ENCODE results near the gene LILRA5. TPM values are rescaled to one million over a fixed set of nuclear protein-coding genes. Genes with fewer than 3 reads are reported as not detected.
"Not testable (repeated sequence)": the region's sequence is repeated elsewhere in the genome, so short reads cannot be mapped to it uniquely, and the experiment has no call there.

LILRA5 gene
- total RNA-seq, 1 donor from 2014 or later, result not detected

DNA sequence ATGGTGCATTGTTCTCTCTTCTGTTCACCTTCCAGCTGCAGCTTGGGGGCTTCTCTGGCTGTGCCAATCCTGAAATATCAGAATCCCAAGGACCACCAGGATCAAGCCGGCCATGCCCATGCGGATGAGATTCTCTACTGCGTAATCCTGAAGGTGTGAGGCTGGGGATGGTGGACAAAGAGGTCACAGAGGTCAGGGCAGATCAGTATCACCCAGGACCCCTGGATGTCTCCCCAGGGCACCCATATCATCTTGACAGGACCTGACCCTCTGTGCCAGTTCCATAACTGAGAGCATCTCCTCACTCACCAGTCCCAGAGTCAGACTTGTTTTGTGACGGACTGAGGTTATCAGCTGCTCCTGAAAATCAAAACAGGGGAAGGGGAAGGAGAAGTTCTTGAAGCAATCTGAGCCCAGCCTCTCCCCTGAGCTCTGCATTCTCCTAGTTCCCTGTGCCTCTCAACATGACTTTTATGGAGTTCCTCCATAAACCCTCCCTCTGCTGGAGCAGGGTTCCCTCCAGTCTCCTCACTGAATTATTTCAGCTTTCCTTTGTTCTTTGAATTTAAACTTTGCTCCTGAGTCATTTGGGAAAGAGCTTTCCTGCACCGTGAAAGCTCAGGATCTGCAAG is 5.5 kb downstream of the LILRA5 start:
- intact Hi-C loops (cut with micrococcal nuclease), result no loop called here

GRCh38 chr19:54305141-54305540 is 7.8 kb downstream of the LILRA5 start:
- intact Hi-C loops (cut with micrococcal nuclease), result no loop called here

- intact Hi-C loops (cut with micrococcal nuclease), result no loop called here
Observed at GRCh38 chr19:54302257-54302656, 10.7 kb downstream of the LILRA5 start.

- intact Hi-C loops (cut with micrococcal nuclease), result loop anchor here (5.0 kb wide), 1 partner anchor 333 kb away; the partner anchor contains the start of gene LILRB1
Observed at GRCh38 chr19:54299515-54299914, 13.5 kb downstream of the LILRA5 start.

DNA sequence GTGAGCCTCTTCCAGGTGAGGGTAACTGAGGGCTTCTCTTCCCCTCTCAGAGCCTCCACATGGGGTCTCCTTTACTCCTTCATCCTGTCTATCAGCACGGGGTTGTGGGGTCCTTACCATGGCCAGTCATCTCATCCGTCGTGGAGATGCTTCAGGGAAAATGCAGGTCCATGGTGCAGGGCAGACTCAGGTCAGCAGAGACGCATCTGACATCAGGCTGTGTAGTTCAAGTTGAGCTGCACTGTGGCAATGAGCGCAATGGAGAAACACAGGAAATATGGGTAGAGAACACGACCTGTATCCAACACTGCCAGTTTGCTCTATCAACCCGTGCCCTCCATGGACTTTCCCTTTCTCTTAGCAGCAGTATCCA is 13.9 kb downstream of the LILRA5 start:
- intact Hi-C loops (cut with micrococcal nuclease), result loop anchor here (5.0 kb wide), 1 partner anchor 333 kb away; the partner anchor contains the start of gene LILRB1

- intact Hi-C loops (cut with micrococcal nuclease), result loop anchor here (5.0 kb wide), 1 partner anchor 334 kb away; the partner anchor contains the start of gene LILRB1
Observed at GRCh38 chr19:54298357-54299125, 14.4 kb downstream of the LILRA5 start.

DNA sequence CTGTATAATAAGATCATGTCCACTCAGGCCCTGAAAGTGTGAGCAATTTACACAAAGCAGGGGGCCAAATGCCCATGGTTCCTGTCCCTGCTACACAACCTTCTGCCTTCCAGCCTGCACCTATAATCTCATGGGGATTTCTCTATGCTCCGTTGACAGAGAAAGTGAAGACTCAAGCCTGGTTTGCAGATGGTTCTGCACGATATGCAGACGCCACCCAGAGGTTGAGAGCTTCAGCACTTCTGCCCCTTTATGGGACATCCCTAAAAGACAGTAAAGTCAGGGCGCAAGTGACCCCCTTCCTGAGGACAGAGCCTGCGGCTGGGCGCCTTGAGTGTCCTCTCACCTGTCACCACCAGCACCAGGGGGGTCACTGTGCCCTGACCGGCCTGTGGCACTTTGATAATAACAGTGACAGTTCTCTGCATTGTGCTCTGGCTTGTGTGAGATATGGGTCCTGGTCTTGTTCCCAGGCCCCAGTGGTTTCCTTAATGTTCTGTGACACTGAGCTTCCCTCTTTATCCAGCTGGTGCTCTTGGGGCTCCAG is 15.1 kb downstream of the LILRA5 start:
- intact Hi-C loops (cut with micrococcal nuclease), result loop anchor here (5.0 kb wide), 1 partner anchor 334 kb away; the partner anchor contains the start of gene LILRB1

DNA sequence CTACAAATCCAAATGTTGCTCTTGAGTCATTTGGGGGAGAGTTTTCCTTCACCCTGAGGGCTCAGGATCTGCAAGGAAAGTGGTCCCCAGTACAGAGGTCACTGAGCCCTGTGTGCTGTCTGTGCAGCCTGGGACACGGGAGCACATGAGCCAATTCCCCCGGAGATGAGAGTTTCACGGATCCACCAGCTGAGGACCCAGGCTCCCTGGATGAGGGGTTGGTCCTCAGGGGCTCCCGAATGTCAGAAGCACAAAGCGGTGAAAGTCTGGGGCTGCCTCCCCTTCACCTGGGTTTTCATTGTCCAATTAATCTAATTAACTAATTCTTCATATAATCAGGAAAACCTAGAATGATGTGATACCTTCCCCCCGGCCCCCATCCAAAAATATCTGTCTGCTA is 18.4 kb downstream of the LILRA5 start:
- intact Hi-C loops (cut with micrococcal nuclease), result no loop called here

- intact Hi-C loops (cut with micrococcal nuclease), result not testable (repeated sequence)
Observed at GRCh38 chr19:54289160-54289559, 23.8 kb downstream of the LILRA5 start.

- intact Hi-C loops (cut with micrococcal nuclease), result no loop called here
Observed at GRCh38 chr19:54287456-54287855, 25.5 kb downstream of the LILRA5 start.

DNA sequence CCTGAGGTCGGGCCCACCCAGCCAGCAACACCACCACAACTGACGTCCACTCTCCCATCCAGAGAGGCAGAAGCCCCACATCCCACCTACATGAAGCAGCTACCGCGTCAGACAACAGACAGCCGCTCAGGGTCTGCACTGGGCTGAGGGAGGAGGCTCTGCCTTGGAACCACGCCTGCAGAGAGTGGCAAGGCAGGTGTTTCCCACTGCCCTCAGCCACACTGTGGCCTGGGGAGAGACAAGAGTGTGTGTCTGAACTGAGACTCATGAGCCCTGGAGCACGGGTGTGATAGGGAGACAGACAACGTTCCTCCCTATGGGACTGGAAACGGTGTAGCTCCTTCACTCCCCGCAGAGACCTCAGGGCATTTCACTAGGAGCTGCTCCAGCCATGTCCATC is 26.7 kb downstream of the LILRA5 start:
- intact Hi-C loops (cut with micrococcal nuclease), result not testable (repeated sequence)

DNA sequence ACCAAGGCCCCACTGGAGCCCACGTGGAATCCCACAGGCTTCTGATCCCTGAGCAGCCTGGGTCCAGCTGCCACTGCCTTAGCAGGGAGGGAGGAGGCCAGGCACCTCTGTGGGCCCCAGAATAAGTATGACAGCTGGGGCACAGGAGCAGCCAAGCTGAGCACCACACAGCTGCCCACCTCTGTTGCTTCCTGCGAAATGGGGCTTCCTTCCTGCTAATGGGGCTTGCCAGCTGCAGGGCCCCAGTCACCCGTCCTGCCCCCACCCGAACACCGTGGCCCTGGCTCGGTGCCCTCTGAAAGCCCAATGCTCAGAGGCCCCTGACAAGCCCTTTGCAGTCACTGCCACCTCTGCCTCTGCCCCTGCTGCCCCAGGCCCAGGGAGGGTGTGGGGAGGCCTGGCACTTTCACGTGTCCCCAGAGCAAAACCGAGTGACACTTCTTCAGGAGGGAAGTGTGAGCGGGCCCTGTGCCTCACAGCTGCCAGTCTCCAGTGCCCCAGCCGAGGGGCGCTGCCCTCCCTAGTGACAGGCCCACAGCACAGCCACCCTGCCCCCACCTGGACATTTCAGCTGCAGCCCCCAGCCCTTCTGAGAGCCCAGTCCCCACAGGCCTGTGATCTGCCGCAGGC is 27.4 kb downstream of the LILRA5 start:
- intact Hi-C loops (cut with micrococcal nuclease), result not testable (repeated sequence)

- intact Hi-C loops (cut with micrococcal nuclease), result no loop called here
Observed at GRCh38 chr19:54282686-54283470, 30.1 kb downstream of the LILRA5 start.

DNA sequence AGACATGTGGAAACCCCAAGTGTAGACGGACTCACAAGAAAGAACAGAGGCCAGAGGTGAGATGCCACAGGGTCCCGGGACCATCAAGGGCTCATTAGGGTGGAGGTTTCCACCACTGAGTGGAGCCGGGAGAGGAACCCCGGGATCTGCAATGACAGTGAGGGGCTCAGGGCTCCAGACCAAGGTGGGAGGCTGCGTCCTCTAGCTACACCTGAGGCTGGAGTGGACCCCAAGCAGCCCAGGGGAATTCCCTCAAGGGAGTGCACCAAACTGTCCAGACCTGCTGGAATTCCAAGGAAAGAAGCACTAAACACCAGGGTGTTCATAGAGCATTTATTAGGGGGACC is 31.3 kb downstream of the LILRA5 start:
- intact Hi-C loops (cut with micrococcal nuclease), result not testable (repeated sequence)

DNA sequence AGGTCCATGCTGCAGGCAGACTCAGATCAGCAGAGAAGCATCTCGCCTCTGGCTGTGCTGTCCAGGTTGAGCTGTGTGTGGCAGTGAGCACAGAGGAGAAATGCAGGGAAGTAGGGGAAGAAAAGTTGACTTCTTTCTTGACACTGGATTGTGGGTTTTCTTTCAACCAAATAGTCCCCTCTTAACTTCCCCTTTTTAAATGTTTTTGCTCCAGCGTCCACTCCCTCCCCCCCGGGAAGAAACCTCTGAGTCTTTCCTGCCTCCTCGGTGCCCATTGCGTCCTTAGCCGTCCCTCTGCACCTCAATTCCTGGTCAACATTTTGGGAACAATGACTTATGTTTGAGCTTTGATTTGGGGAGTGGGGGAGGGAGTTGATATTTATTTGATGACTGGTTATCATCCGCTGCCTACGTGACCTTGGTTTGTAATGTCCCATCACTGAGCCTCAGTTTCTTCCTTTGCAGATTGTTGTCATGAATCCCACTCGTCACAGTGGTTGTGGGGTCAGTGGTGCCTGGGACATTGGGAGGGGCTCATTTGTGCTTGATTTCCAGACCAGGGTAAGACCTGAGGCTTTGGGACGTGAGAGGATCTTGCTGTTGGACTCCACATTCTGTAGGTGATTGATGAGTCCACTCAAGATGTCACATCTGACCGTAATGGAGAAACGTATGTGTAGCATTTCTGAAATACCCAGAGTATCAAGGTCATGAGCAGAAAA is 31.8 kb downstream of the LILRA5 start, which contains the start of gene LILRB2:
LILRB2 (minus strand) TSS at position 104 of the 722 bp plus-strand sequence. CDS start 614 bp downstream, outside the sequence.
- intact Hi-C loops (cut with micrococcal nuclease), result no loop called here

GRCh38 chr19:54280441-54280840 is 32.5 kb downstream of the LILRA5 start:
- intact Hi-C loops (cut with micrococcal nuclease), result not testable (repeated sequence)

GRCh38 chr19:54280025-54280424 is 32.9 kb downstream of the LILRA5 start:
- intact Hi-C loops (cut with micrococcal nuclease), result not testable (repeated sequence)

DNA sequence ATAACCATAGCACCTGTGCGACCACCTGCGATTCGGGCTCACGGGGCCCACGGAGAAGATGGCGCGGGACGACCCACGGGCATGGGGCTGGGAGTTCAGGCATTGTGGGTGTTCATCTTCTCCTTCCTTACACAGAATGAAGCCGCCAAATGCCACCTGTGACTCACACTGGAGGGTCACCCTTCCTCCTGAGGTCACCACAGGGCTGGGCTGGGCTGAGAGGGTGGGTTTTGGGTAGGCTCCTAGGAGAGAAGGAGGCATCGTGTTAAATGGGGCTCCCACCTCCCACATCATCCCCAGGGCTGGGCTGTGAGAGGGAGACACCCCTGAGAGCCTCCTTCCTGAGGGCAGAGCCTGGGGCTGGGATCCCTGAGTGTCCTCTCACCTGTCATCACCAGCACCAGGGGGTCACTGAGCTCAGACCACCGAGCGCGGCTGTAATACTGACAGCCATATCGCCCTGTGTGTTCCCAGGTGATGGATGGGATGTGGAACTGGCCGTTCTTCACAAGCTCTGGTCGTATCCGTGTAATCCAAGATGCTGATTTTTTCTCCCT is 33.5 kb downstream of the LILRA5 start:
- intact Hi-C loops (cut with micrococcal nuclease), result no loop called here

GRCh38 chr19:54278571-54279195 is 34.3 kb downstream of the LILRA5 start:
- intact Hi-C loops (cut with micrococcal nuclease), result not testable (repeated sequence)

DNA sequence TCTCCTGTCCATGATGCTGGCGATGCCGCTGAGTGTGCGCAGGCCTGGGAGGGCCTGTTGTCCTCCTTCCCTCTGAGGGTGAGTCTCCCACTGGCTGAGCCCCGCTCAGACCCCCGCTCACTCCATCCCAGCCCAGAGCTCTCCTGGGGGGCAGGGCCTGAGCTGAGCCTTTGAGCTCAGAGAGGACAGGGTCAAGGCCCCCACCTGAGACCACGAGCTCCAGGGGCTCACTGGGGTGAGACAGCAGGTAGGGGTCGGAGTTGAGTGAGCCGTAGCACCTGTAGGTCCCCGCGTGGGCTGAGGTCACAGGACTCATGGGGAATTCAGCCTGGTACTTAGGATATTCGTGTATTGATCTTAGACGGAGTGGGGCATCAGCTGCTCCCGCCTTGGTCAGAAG is 34.9 kb downstream of the LILRA5 start:
- intact Hi-C loops (cut with micrococcal nuclease), result not testable (repeated sequence)

All from T-helper 2 cell treated with Interferon-gamma antibody and Interleukin-4, amounts not matched to agents 100 ng/mL and 5 ng/mL, for 36 hours (primary cell).